LHCN-M2 (cell line): ENCODE results near the gene ACADVL. TPM values are rescaled to one million over a fixed set of nuclear protein-coding genes. Genes with fewer than 3 reads are reported as not detected.

ENCODE experiments used
- DNase-seq: peaks from one replicate; pipeline ENCODE4 v3.0.0-alpha.2; 2012; ENCODE audit warnings: low read depth
- total RNA-seq: library from RNA; depleted of rRNA; stranded (reverse); fragments of >200 nt; gene quantifications from 2 replicates; pipeline ENCODE4 v1.2.3, GENCODE V29; 2014

ACADVL gene
- total RNA-seq, 1 experiment from 2014 or later: 485 TPM

GRCh38 chr17:7191069-7191468 is 28.7 kb upstream of the ACADVL start:
- DNase-seq: no peak

GRCh38 chr17:7191571-7192270 is 28.0 kb upstream of the ACADVL start:
- DNase-seq: peak; percentile 36

GRCh38 chr17:7192271-7192937 is 27.3 kb upstream of the ACADVL start:
- no peak for DNase-seq

GRCh38 chr17:7195971-7196370 is 23.8 kb upstream of the ACADVL start:
- no peak for DNase-seq

- no peak for DNase-seq
Observed at GRCh38 chr17:7196651-7197401, 22.9 kb upstream of the ACADVL start.

GRCh38 chr17:7203391-7203790 is 16.3 kb upstream of the ACADVL start:
- DNase-seq: no peak

- DNase-seq: no peak
Observed at GRCh38 chr17:7204336-7204735, 15.4 kb upstream of the ACADVL start.

GRCh38 chr17:7204828-7205461 is 14.8 kb upstream of the ACADVL start:
- no peak for DNase-seq

- no peak for DNase-seq
Observed at GRCh38 chr17:7205561-7205960, 14.2 kb upstream of the ACADVL start.

- no peak for DNase-seq
Observed at GRCh38 chr17:7207120-7208001, 12.4 kb upstream of the ACADVL start.

GRCh38 chr17:7208027-7208571 is 11.6 kb upstream of the ACADVL start:
- DNase-seq: no peak

- no peak for DNase-seq
Observed at GRCh38 chr17:7208754-7209460, 10.8 kb upstream of the ACADVL start.

GRCh38 chr17:7211491-7212273 is 8.1 kb upstream of the ACADVL start:
- no peak for DNase-seq

- peak; percentile 76 for DNase-seq
Observed at GRCh38 chr17:7213895-7214299, 5.8 kb upstream of the ACADVL start.

GRCh38 chr17:7214300-7215135 is 5.2 kb upstream of the ACADVL start:
- DNase-seq: peak; percentile 95

GRCh38 chr17:7215136-7215638 is 4.6 kb upstream of the ACADVL start:
- no peak for DNase-seq

- no peak for DNase-seq
Observed at GRCh38 chr17:7215652-7216180, 4.0 kb upstream of the ACADVL start.
